ENCODE measurements around the gene ZRANB3. TPM values are rescaled to one million over a fixed set of nuclear protein-coding genes. Genes with fewer than 3 reads are reported as not detected.

ZRANB3 gene
- total RNA-seq, 6 donors from 2014 or later: 1.00 to 4.0 (median 2.0) TPM

DNA sequence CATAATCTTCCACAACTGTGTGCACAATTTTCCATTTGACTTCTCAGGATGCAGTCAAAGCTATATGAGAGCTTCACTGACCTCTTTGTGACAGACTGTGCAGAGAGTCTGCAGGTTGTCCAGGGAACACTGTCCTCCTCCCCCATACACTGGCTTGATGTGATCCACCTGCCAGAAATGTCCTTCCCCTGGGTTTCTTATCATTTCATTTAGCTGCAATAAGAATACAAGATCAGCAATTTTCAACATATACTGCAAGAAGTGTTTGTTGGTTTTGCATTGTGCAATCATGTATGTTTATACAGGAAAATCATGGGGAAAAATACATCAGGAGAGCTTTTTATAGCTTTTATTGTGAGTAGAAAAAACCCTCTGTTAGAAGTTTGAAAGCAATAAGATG, 328.3 kb downstream of the ZRANB3 start:
- no peaks in the 10 kb centered on the region for H3K36me3 ChIP-seq
- no peaks in the 10 kb centered on the region for H3K9me3 ChIP-seq
- H3K27ac ChIP-seq: no peak overlapping the region
- DNase-seq (no peak), ATAC-seq (ENCODE audit: low FRiP score in 2 of 2) (no peak)
- H3K4me3 ChIP-seq: no peak overlapping the region
- TF ChIP-seq POLR2AphosphoS5 (IDR thresholded peaks at IDR 0.05) (no peak), EP300 (IDR thresholded peaks at IDR 0.05) (no peak), POLR2A (IDR thresholded peaks at IDR 0.05) (no peak)
- TF ChIP-seq, protein P1, sequence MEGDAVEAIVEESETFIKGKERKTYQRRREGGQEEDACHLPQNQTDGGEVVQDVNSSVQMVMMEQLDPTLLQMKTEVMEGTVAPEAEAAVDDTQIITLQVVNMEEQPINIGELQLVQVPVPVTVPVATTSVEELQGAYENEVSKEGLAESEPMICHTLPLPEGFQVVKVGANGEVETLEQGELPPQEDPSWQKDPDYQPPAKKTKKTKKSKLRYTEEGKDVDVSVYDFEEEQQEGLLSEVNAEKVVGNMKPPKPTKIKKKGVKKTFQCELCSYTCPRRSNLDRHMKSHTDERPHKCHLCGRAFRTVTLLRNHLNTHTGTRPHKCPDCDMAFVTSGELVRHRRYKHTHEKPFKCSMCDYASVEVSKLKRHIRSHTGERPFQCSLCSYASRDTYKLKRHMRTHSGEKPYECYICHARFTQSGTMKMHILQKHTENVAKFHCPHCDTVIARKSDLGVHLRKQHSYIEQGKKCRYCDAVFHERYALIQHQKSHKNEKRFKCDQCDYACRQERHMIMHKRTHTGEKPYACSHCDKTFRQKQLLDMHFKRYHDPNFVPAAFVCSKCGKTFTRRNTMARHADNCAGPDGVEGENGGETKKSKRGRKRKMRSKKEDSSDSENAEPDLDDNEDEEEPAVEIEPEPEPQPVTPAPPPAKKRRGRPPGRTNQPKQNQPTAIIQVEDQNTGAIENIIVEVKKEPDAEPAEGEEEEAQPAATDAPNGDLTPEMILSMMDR (IDR thresholded peaks at IDR 0.05): no peak
- H3K4me1 ChIP-seq: no peaks in the 10 kb centered on the region
- H3K27me3 ChIP-seq: no peaks in the 10 kb centered on the region

DNA sequence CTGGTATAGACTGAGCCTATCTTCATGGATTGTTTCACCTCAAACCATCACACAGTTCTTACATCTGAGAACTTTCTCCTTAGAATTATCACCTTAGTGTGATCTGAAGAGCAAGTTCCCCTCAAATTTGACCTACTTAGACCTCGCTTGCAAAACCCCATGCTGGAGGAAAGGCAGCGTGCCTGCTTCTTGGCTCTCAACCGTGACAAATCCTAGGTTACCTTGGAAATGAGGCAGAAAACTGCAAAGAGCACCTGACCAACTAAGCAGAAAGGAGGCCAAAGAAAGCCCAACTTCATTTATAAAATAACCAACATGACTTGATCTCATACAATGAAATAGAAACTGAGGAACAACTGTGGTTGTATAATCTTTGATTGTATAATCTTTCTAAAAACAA, 332.5 kb downstream of the ZRANB3 start:
- DNase-seq: no peak
- Histone ChIP-seq H3K36me3 (no peaks in the 10 kb centered on the region), H3K9me3 (no peaks in the 10 kb centered on the region), H3K4me3 (no peak overlapping the region), H3K4me1 (no peaks in the 10 kb centered on the region), H3K27ac (no peak overlapping the region), H3K27me3 (no peaks in the 10 kb centered on the region)
- 90 to 93% methylated on average over 3 of the region's 3 CpGs for WGBS, 2 donors
- TF ChIP-seq POLR2AphosphoS5 (IDR thresholded peaks at IDR 0.05) (no peak), POLR2A (IDR thresholded peaks at IDR 0.05) (no peak), EP300 (IDR thresholded peaks at IDR 0.05) (no peak)
- TF ChIP-seq, protein P1 (IDR thresholded peaks at IDR 0.05): no peak
- ATAC-seq (ENCODE audit: low FRiP score in 2 of 2): no peak

DNA sequence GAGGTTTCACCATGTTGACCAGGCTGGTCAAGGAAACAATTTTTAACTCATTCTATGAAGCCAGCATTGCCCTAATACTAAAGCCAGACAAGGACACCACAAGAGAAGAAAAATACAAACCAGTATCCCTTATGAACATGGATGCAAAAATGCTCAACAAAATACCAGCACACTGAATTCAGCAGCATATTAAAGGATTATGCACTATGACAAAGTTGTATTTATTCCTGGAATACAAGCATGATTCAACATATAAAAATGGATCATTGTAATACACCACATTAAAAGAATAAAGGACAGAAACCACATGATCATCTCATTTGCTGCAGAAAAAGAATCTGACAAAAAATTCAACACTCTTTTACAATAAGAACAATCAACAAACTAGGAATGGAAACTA, 340.2 kb downstream of the ZRANB3 start:
- DNase-seq (no peak), ATAC-seq (ENCODE audit: low FRiP score in 2 of 2) (no peak)
- no peak overlapping the region for H3K27ac ChIP-seq
- H3K27me3 ChIP-seq: no peaks in the 10 kb centered on the region
- H3K9me3 ChIP-seq: peaks cover 0 to 4% (median 0%) of the 10 kb centered on the region in 4 donors
- no peak overlapping the region for H3K4me3 ChIP-seq
- TF ChIP-seq, protein P1 (IDR thresholded peaks at IDR 0.05): no peak
- TF ChIP-seq EP300 (IDR thresholded peaks at IDR 0.05) (no peak), POLR2A (IDR thresholded peaks at IDR 0.05) (no peak)
- H3K4me1 ChIP-seq: no peaks in the 10 kb centered on the region
- no peaks in the 10 kb centered on the region for H3K36me3 ChIP-seq

DNA sequence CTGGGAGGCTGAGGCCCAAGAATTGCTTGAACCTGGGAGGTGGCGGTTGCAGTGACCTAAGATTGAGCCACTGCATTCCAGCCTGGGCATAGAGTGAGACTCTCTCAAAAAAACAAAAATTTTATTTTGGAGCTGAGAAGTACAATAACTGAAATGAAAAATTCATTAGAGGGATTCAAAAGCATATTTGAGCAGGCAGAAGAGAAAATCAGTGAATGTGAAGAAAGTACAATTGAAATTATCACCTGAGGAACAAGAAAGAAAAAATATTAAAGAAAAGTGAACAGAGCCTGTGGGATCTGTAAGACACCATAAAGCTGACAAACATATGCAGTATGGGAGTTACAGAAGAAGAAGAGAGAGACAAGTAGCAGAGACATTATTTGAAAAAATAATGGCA, 341.9 kb downstream of the ZRANB3 start:
- H3K27ac ChIP-seq: no peak overlapping the region
- no peak for ATAC-seq (ENCODE audit: low FRiP score in 2 of 2)
- 38 to 97% methylated on average over 1 of the region's 1 CpG for WGBS, 2 donors
- no peaks in the 10 kb centered on the region for H3K27me3 ChIP-seq
- H3K4me1 ChIP-seq: no peaks in the 10 kb centered on the region
- TF ChIP-seq POLR2A (IDR thresholded peaks at IDR 0.05) (no peak), EP300 (IDR thresholded peaks at IDR 0.05) (no peak), POLR2AphosphoS5 (IDR thresholded peaks at IDR 0.05) (no peak)
- TF ChIP-seq, protein P1 (IDR thresholded peaks at IDR 0.05): no peak
- H3K36me3 ChIP-seq: no peaks in the 10 kb centered on the region
- no peak overlapping the region for H3K4me3 ChIP-seq
- H3K9me3 ChIP-seq: peaks cover 0 to 4% (median 0%) of the 10 kb centered on the region in 4 donors
- DNase-seq: no peak

DNA sequence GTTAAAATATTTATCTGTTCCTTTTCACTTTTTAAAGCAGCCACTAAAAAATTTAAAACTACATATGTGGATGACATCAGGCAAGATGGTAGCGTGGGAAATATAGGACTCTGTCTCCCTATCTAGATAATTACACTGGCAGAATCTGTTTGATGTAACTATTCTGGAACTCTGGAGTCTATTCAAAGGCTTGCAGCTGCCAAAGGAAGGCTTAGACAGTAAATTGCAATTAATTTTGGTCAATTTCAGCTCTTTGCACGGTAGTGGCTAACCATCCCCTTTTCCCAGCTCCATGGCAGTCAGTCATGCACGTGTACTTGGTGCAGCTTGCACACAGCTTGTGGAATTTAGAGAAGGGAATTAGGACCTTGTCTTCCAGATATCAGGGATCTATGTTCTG, 343.7 kb downstream of the ZRANB3 start:
- 86 to 95% methylated on average over 3 of the region's 3 CpGs for WGBS, 2 donors
- no peak for DNase-seq
- Histone ChIP-seq H3K36me3 (no peaks in the 10 kb centered on the region), H3K4me1 (no peaks in the 10 kb centered on the region), H3K27me3 (no peaks in the 10 kb centered on the region), H3K9me3 (peaks cover 0 to 4% (median 0%) of the 10 kb centered on the region in 4 donors), H3K27ac (no peak overlapping the region), H3K4me3 (no peak overlapping the region)
- TF ChIP-seq, protein P1 (IDR thresholded peaks at IDR 0.05): no peak
- no peak for TF ChIP-seq POLR2A (IDR thresholded peaks at IDR 0.05)
- no peak for TF ChIP-seq POLR2AphosphoS5 (IDR thresholded peaks at IDR 0.05)
- TF ChIP-seq EP300 (IDR thresholded peaks at IDR 0.05): no peak
- no peak for ATAC-seq (ENCODE audit: low FRiP score in 2 of 2)
